Loucy (cell line): Measurements from ENCODE around the gene ISCA1.

Source experiments
- CTCF ChIP-seq: fragments of 200-600 bp; sonication (generic); conservative IDR thresholded peaks from 2 replicates; pipeline ENCODE4 v1.5.1; 2014; ENCODE audit warnings: mild to moderate bottlenecking, antibody characterized with exemption, low read length
- EZH2phosphoT487 ChIP-seq: fragments of 200-600 bp; IDR thresholded peaks from 2 replicates; pipeline ENCODE4 v1.6.1; 2018; ENCODE audit warnings: antibody characterized with exemption, mild to moderate bottlenecking, moderate library complexity, borderline replicate concordance

GRCh38 chr9:86308687-86309086, 26.3 kb upstream of the ISCA1 start:
- no peak for TF ChIP-seq CTCF
- TF ChIP-seq EZH2phosphoT487: no peak
